NCI-H82 treated with DMSO at 0.1 percent for 48 hours (cell line): ENCODE measurements around the gene AFF1.
A peak's percentile ranks its signal among the peaks of the same experiment; 100 is the strongest.
"Not testable (repeated sequence)": the region's sequence is repeated elsewhere in the genome, so short reads cannot be mapped to it uniquely, and the experiment has no call there.

Experiments
- DNase-seq: peaks from one replicate; lab custom pipeline; 2025; ENCODE audit not compliant: unreplicated experiment; lab: John Stamatoyannopoulos, UW

AFF1 gene

GRCh38 chr4:87007528-87008446, 73.0 kb downstream of the AFF1 start:
- peak; percentile 28 for DNase-seq

GRCh38 chr4:87009095-87009648, 74.4 kb downstream of the AFF1 start:
- DNase-seq: peak; percentile 38

- DNase-seq: no peak
Measured at GRCh38 chr4:87010192-87010591, 75.4 kb downstream of the AFF1 start.

- DNase-seq: no peak
Measured at GRCh38 chr4:87011340-87012034, 76.7 kb downstream of the AFF1 start.

- no peak for DNase-seq
Measured at GRCh38 chr4:87012265-87012953, 77.6 kb downstream of the AFF1 start.

- not testable (repeated sequence) for DNase-seq
Measured at GRCh38 chr4:87012954-87013308, 78.1 kb downstream of the AFF1 start.

GRCh38 chr4:87014284-87014782, 79.5 kb downstream of the AFF1 start:
- no peak for DNase-seq

GRCh38 chr4:87015416-87015815, 80.6 kb downstream of the AFF1 start:
- no peak for DNase-seq

GRCh38 chr4:87017580-87018342, 83.0 kb downstream of the AFF1 start:
- no peak for DNase-seq

- no peak for DNase-seq
Measured at GRCh38 chr4:87018753-87019152, 83.9 kb downstream of the AFF1 start.

GRCh38 chr4:87019246-87019791, 84.5 kb downstream of the AFF1 start:
- no peak for DNase-seq

- no peak for DNase-seq
Measured at GRCh38 chr4:87019898-87020297, 85.1 kb downstream of the AFF1 start.

GRCh38 chr4:87024201-87024600, 89.4 kb downstream of the AFF1 start:
- no peak for DNase-seq

- no peak for DNase-seq
Measured at GRCh38 chr4:87025023-87025613, 90.3 kb downstream of the AFF1 start.

- DNase-seq: no peak
Measured at GRCh38 chr4:87025614-87026041, 90.8 kb downstream of the AFF1 start.

GRCh38 chr4:87026800-87027495, 92.1 kb downstream of the AFF1 start:
- DNase-seq: no peak

GRCh38 chr4:87029356-87029755, 94.5 kb downstream of the AFF1 start:
- DNase-seq: no peak

- no peak for DNase-seq
Measured at GRCh38 chr4:87030124-87030523, 95.3 kb downstream of the AFF1 start.

GRCh38 chr4:87030755-87031441, 96.1 kb downstream of the AFF1 start:
- DNase-seq: no peak
